Measurements from ENCODE around the gene FKBP10. TPM values are rescaled to one million over a fixed set of nuclear protein-coding genes. Genes with fewer than 3 reads are reported as not detected.

The FKBP10 gene
- total RNA-seq, 1 donor, result 6.5 TPM

Small RNA genes lying within 50 kb of the gene (small RNA-seq; reads per million reads assigned to genes)
- gene AC125257.2, result not detected

Other genes starting within 250 kb of the FKBP10 start
- not detected for gene KRT9, start 240.9 kb upstream of the FKBP10 start, total RNA-seq
- gene KRT14, start 226.1 kb upstream of the FKBP10 start, total RNA-seq, result not detected
- not detected for gene KRT16, start 200.2 kb upstream of the FKBP10 start, total RNA-seq
- gene KRT17, start 188.4 kb upstream of the FKBP10 start, total RNA-seq, result not detected
- 201 TPM for gene EIF1, start 124.1 kb upstream of the FKBP10 start, total RNA-seq
- not detected for gene GAST, start 100.7 kb upstream of the FKBP10 start, total RNA-seq
- gene HAP1, start 78.4 kb upstream of the FKBP10 start, total RNA-seq, result under 0.01 TPM
- gene JUP, start 26.3 kb upstream of the FKBP10 start, total RNA-seq, result 348 TPM
- gene P3H4, start 1.1 kb upstream of the FKBP10 start, total RNA-seq, result 8.6 TPM
- 41.5 TPM for gene NT5C3B, start 23.2 kb downstream of the FKBP10 start, total RNA-seq
- gene KLHL10, start 24.8 kb downstream of the FKBP10 start, total RNA-seq, result not detected
- gene KLHL11, start 52.4 kb downstream of the FKBP10 start, total RNA-seq, result 21.8 TPM
- 83.7 TPM for gene ACLY, start 105.9 kb downstream of the FKBP10 start, total RNA-seq
- 0.54 TPM for gene ODAD4, start 117.6 kb downstream of the FKBP10 start, total RNA-seq
- 38.5 TPM for gene CNP, start 153.8 kb downstream of the FKBP10 start, total RNA-seq
- 46.3 TPM for gene DNAJC7, start 204.4 kb downstream of the FKBP10 start, total RNA-seq
- 40.9 TPM for gene NKIRAS2, start 207.1 kb downstream of the FKBP10 start, total RNA-seq
- 12.9 TPM for gene C17orf113, start 237.6 kb downstream of the FKBP10 start, total RNA-seq

Measured in hematopoietic multipotent progenitor cell (in vitro differentiated cells).